ENCODE data around the gene BEAN1.

BEAN1 gene

GRCh38 chr16:66395806-66396555, 31.1 kb upstream of the BEAN1 start:
- in situ Hi-C loops (cut with MboI; ENCODE audit: low sequenced_read_pairs): no loop called here

GRCh38 chr16:66397736-66398433, 29.2 kb upstream of the BEAN1 start:
- in situ Hi-C loops (cut with MboI; ENCODE audit: low sequenced_read_pairs): no loop called here

GRCh38 chr16:66399031-66399430, 28.1 kb upstream of the BEAN1 start:
- in situ Hi-C loops (cut with MboI; ENCODE audit: low sequenced_read_pairs): no loop called here

GRCh38 chr16:66399930-66400329, 27.2 kb upstream of the BEAN1 start:
- in situ Hi-C loops (cut with MboI; ENCODE audit: low sequenced_read_pairs): loop anchor here (25.0 kb wide), 1 partner anchor 462 kb away; no protein-coding TSS in a partner anchor

- in situ Hi-C loops (cut with MboI; ENCODE audit: low sequenced_read_pairs): loop anchor here (25.0 kb wide), 1 partner anchor 462 kb away; no protein-coding TSS in a partner anchor
Observed at GRCh38 chr16:66400503-66401380, 26.4 kb upstream of the BEAN1 start.

- in situ Hi-C loops (cut with MboI; ENCODE audit: low sequenced_read_pairs): loop anchor here (25.0 kb wide), 1 partner anchor 461 kb away; no protein-coding TSS in a partner anchor
Observed at GRCh38 chr16:66401610-66402009, 25.5 kb upstream of the BEAN1 start.

GRCh38 chr16:66402166-66402565, 24.9 kb upstream of the BEAN1 start:
- in situ Hi-C loops (cut with MboI; ENCODE audit: low sequenced_read_pairs): loop anchor here (25.0 kb wide), 1 partner anchor 460 kb away; no protein-coding TSS in a partner anchor

GRCh38 chr16:66402591-66403230, 24.4 kb upstream of the BEAN1 start:
- in situ Hi-C loops (cut with MboI; ENCODE audit: low sequenced_read_pairs): loop anchor here (25.0 kb wide), 1 partner anchor 460 kb away; no protein-coding TSS in a partner anchor

- in situ Hi-C loops (cut with MboI; ENCODE audit: low sequenced_read_pairs): loop anchor here (25.0 kb wide), 1 partner anchor 459 kb away; no protein-coding TSS in a partner anchor
Observed at GRCh38 chr16:66403531-66404145, 23.5 kb upstream of the BEAN1 start.

- in situ Hi-C loops (cut with MboI; ENCODE audit: low sequenced_read_pairs): loop anchor here (5.0 to 25.0 kb wide), 2 partner anchors 182 to 457 kb away; no protein-coding TSS in a partner anchor
Observed at GRCh38 chr16:66405057-66405783, 21.9 kb upstream of the BEAN1 start.

- in situ Hi-C loops (cut with MboI; ENCODE audit: low sequenced_read_pairs): loop anchor here (5.0 to 25.0 kb wide), 2 partner anchors 181 to 456 kb away; no protein-coding TSS in a partner anchor
Observed at GRCh38 chr16:66406534-66407221, 20.4 kb upstream of the BEAN1 start.

GRCh38 chr16:66408163-66409048, 18.7 kb upstream of the BEAN1 start:
- in situ Hi-C loops (cut with MboI; ENCODE audit: low sequenced_read_pairs): loop anchor here (5.0 to 25.0 kb wide), 2 partner anchors 179 to 454 kb away; no protein-coding TSS in a partner anchor

- in situ Hi-C loops (cut with MboI; ENCODE audit: low sequenced_read_pairs): loop anchor here (5.0 to 25.0 kb wide), 2 partner anchors 178 to 453 kb away; no protein-coding TSS in a partner anchor
Observed at GRCh38 chr16:66409156-66409555, 17.9 kb upstream of the BEAN1 start.

GRCh38 chr16:66412182-66412581, 14.9 kb upstream of the BEAN1 start:
- in situ Hi-C loops (cut with MboI; ENCODE audit: low sequenced_read_pairs): loop anchor here (25.0 kb wide), 1 partner anchor 450 kb away; no protein-coding TSS in a partner anchor

- in situ Hi-C loops (cut with MboI; ENCODE audit: low sequenced_read_pairs): loop anchor here (25.0 kb wide), 1 partner anchor 447 kb away; no protein-coding TSS in a partner anchor
Observed at GRCh38 chr16:66414891-66415290, 12.2 kb upstream of the BEAN1 start.

GRCh38 chr16:66416136-66416535, 11.0 kb upstream of the BEAN1 start:
- in situ Hi-C loops (cut with MboI; ENCODE audit: low sequenced_read_pairs): loop anchor here (25.0 kb wide), 1 partner anchor 446 kb away; no protein-coding TSS in a partner anchor

All from HL-60/S4 (cell line).